MM.1S (cell line): ENCODE measurements around the gene ACSF3.

Experiments
- DNase-seq: peaks from one replicate; pipeline ENCODE4 v3.0.0-alpha.2; 2015
- H2AFZ ChIP-seq: fragments of 300-600 bp; sonication (generic); 2 replicates; pipeline ENCODE4 v1.6.0; 2016; ENCODE audit warnings: antibody characterized with exemption, low read length
- H3F3A ChIP-seq: fragments of 300-600 bp; sonication (generic); 2 replicates; pipeline ENCODE4 v1.6.1; 2016; ENCODE audit warnings: mild to moderate bottlenecking, antibody characterized with exemption, low read length, moderate library complexity, mixed read lengths; ENCODE audit not compliant: insufficient read depth
- H3K27ac ChIP-seq: fragments of 300-600 bp; sonication (generic); 2 replicates; pipeline ENCODE4 v1.5.1; 2016; ENCODE audit warnings: mild to moderate bottlenecking, low read length
- H3K27me3 ChIP-seq: fragments of 300-600 bp; sonication (generic); replicated peaks from 2 replicates; pipeline ENCODE4 v1.6.0; 2016; ENCODE audit warnings: low read length; ENCODE audit not compliant: insufficient read depth
- H3K36me3 ChIP-seq: fragments of 300-600 bp; sonication (generic); replicated peaks from 2 replicates; pipeline ENCODE4 v1.6.1; 2016; ENCODE audit warnings: mild to moderate bottlenecking, low read length, mixed read lengths; ENCODE audit not compliant: insufficient read depth
- H3K4me1 ChIP-seq: fragments of 300-600 bp; sonication (generic); 2 replicates; pipeline ENCODE4 v1.6.1; 2016; ENCODE audit warnings: low read length, mixed read lengths
- H3K4me2 ChIP-seq: fragments of 300-600 bp; sonication (generic); 2 replicates; pipeline ENCODE4 v1.6.0; 2016; ENCODE audit warnings: low read depth, low read length
- H3K4me3 ChIP-seq: fragments of 300-600 bp; sonication (generic); 2 replicates; pipeline ENCODE4 v1.5.1; 2016; ENCODE audit warnings: low read length, mixed read lengths
- H3K79me2 ChIP-seq: fragments of 300-600 bp; sonication (generic); 2 replicates; pipeline ENCODE4 v1.6.1; 2016; ENCODE audit warnings: mixed run types, low read length, mixed read lengths
- H3K9ac ChIP-seq: fragments of 300-600 bp; sonication (generic); 2 replicates; pipeline ENCODE4 v1.6.1; 2016; ENCODE audit warnings: low read length, mixed read lengths
- H3K9me2 ChIP-seq: fragments of 300-600 bp; sonication (generic); replicated peaks from 2 replicates; pipeline ENCODE4 v1.6.1; 2016; ENCODE audit warnings: mild to moderate bottlenecking, low read length, mixed read lengths; ENCODE audit not compliant: insufficient read depth
- H3K9me3 ChIP-seq: fragments of 300-600 bp; sonication (generic); replicated peaks from 2 replicates; pipeline ENCODE4 v1.6.1; 2016; ENCODE audit warnings: mild to moderate bottlenecking, low read length, mixed read lengths; ENCODE audit not compliant: insufficient read depth
- H4K20me1 ChIP-seq: fragments of 300-600 bp; sonication (generic); 2 replicates; pipeline ENCODE4 v1.6.1; 2016; ENCODE audit warnings: mild to moderate bottlenecking, low read length, moderate library complexity, mixed read lengths; ENCODE audit not compliant: insufficient read depth
- EZH2 ChIP-seq: fragments of 300-600 bp; sonication (generic); optimal IDR thresholded peaks from 2 replicates; pipeline ENCODE3; 2017; ENCODE audit warnings: low read depth, mild to moderate bottlenecking, antibody characterized with exemption, low read length, mixed read lengths
- EZH2phosphoT487 ChIP-seq: fragments of 300-600 bp; sonication (generic); IDR thresholded peaks from 2 replicates; pipeline ENCODE4 v1.6.1; 2018; ENCODE audit warnings: antibody characterized with exemption, low read length
- TF ChIP-seq, protein P1 (sequence below): fragments of 300-600 bp; sonication (generic); IDR thresholded peaks from 2 replicates; pipeline ENCODE4 v1.5.1; 2016; ENCODE audit warnings: antibody characterized with exemption, low read length, mixed read lengths

ACSF3 gene

GRCh38 chr16:89176717-89177116 lies 83.1 kb downstream of the ACSF3 start:
- Histone ChIP-seq H3K27me3 (peaks cover 10% of the 10 kb centered on the region; the same call in 1 of the 2 replicates), H3F3A (no peaks in the 10 kb centered on the region), H4K20me1 (no peaks in the 10 kb centered on the region), H3K4me2 (no peak overlapping the region), H3K27ac (no peak overlapping the region), H3K9ac (no peak overlapping the region), H3K9me2 (no peaks in the 10 kb centered on the region), H3K9me3 (no peaks in the 10 kb centered on the region), H3K4me3 (no peak overlapping the region), H3K4me1 (no peaks in the 10 kb centered on the region), H2AFZ (no peak overlapping the region), H3K36me3 (no peaks in the 10 kb centered on the region), H3K79me2 (no peaks in the 10 kb centered on the region)
- no peak for TF ChIP-seq EZH2phosphoT487
- TF ChIP-seq, protein P1, sequence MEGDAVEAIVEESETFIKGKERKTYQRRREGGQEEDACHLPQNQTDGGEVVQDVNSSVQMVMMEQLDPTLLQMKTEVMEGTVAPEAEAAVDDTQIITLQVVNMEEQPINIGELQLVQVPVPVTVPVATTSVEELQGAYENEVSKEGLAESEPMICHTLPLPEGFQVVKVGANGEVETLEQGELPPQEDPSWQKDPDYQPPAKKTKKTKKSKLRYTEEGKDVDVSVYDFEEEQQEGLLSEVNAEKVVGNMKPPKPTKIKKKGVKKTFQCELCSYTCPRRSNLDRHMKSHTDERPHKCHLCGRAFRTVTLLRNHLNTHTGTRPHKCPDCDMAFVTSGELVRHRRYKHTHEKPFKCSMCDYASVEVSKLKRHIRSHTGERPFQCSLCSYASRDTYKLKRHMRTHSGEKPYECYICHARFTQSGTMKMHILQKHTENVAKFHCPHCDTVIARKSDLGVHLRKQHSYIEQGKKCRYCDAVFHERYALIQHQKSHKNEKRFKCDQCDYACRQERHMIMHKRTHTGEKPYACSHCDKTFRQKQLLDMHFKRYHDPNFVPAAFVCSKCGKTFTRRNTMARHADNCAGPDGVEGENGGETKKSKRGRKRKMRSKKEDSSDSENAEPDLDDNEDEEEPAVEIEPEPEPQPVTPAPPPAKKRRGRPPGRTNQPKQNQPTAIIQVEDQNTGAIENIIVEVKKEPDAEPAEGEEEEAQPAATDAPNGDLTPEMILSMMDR, result no peak
- no peak for TF ChIP-seq EZH2
- DNase-seq, result no peak

GRCh38 chr16:89177501-89177900 lies 83.8 kb downstream of the ACSF3 start:
- Histone ChIP-seq H3K27me3 (peaks cover 10% of the 10 kb centered on the region; the same call in 1 of the 2 replicates), H3K4me3 (no peak overlapping the region), H3K36me3 (no peaks in the 10 kb centered on the region), H3F3A (no peaks in the 10 kb centered on the region), H4K20me1 (no peaks in the 10 kb centered on the region), H3K4me1 (no peaks in the 10 kb centered on the region), H2AFZ (no peak overlapping the region), H3K9me3 (no peaks in the 10 kb centered on the region), H3K4me2 (no peak overlapping the region), H3K9ac (no peak overlapping the region), H3K79me2 (no peaks in the 10 kb centered on the region), H3K9me2 (no peaks in the 10 kb centered on the region), H3K27ac (no peak overlapping the region)
- no peak for DNase-seq
- TF ChIP-seq, protein P1, result no peak
- no peak for TF ChIP-seq EZH2phosphoT487
- no peak for TF ChIP-seq EZH2

GRCh38 chr16:89178453-89179147 lies 84.9 kb downstream of the ACSF3 start:
- H3K36me3 ChIP-seq, result no peaks in the 10 kb centered on the region
- no peaks in the 10 kb centered on the region for H3K4me1 ChIP-seq
- H4K20me1 ChIP-seq, result no peaks in the 10 kb centered on the region
- no peaks in the 10 kb centered on the region for H3K79me2 ChIP-seq
- H2AFZ ChIP-seq, result no peak overlapping the region
- no peak overlapping the region for H3K9ac ChIP-seq
- H3F3A ChIP-seq, result no peaks in the 10 kb centered on the region
- DNase-seq, result no peak
- H3K4me3 ChIP-seq, result no peak overlapping the region
- no peaks in the 10 kb centered on the region for H3K9me3 ChIP-seq
- no peak overlapping the region for H3K27ac ChIP-seq
- no peak overlapping the region for H3K4me2 ChIP-seq
- H3K27me3 ChIP-seq, result peaks cover 8% of the 10 kb centered on the region; the same call in 1 of the 2 replicates
- no peaks in the 10 kb centered on the region for H3K9me2 ChIP-seq
- TF ChIP-seq EZH2 (no peak), EZH2phosphoT487 (no peak)
- TF ChIP-seq, protein P1, result no peak
